ENCODE results near the gene AKAP6.

- TF ChIP-seq CTCF (conservative IDR thresholded peaks at IDR 0.05; ENCODE audit: low read depth in 2 of 2), result no peak
- TF ChIP-seq POLR2AphosphoS5 (IDR thresholded peaks at IDR 0.05; ENCODE audit: low read depth), result no peak
- no peak for TF ChIP-seq REST (IDR thresholded peaks at IDR 0.05; ENCODE audit: unreplicated experiment)
- no peak for TF ChIP-seq CREB1 (CRISPR knock-in tag; IDR thresholded peaks at IDR 0.05; ENCODE audit: low read depth)
- no peak for TF ChIP-seq EZH2 (IDR thresholded peaks at IDR 0.05; ENCODE audit: low read depth, unreplicated experiment)
- TF ChIP-seq EZH2phosphoT487 (IDR thresholded peaks at IDR 0.05; ENCODE audit: unreplicated experiment), result no peak
- TF ChIP-seq ZNF114 (CRISPR knock-in tag; IDR thresholded peaks at IDR 0.05), result no peak
Observed at GRCh38 chr14:32724867-32725471, 395.9 kb downstream of the AKAP6 start.

All from GM23338 (cell line).